GM12864 (cell line): ENCODE results near the gene PAK1.
"Not testable (repeated sequence)": the region's sequence is repeated elsewhere in the genome, so short reads cannot be mapped to it uniquely, and the experiment has no call there.

Experiments used
- DNase-seq: peaks from one replicate; pipeline ENCODE4 v3.0.0-alpha.2; 2011; ENCODE audit warnings: low read depth
- H3K4me3 ChIP-seq: 2 replicates; pipeline ENCODE4 v1.5.1; 2011; ENCODE audit warnings: mild to moderate bottlenecking, low read depth, low read length, control low read depth
- TF ChIP-seq, protein P1 (sequence below): IDR thresholded peaks from 2 replicates; pipeline ENCODE4 v1.5.1; 2011; ENCODE audit warnings: low read depth, mild to moderate bottlenecking, moderate library complexity, low read length, control low read depth, inconsistent platforms; ENCODE audit errors: missing control alignments

PAK1 gene

DNA sequence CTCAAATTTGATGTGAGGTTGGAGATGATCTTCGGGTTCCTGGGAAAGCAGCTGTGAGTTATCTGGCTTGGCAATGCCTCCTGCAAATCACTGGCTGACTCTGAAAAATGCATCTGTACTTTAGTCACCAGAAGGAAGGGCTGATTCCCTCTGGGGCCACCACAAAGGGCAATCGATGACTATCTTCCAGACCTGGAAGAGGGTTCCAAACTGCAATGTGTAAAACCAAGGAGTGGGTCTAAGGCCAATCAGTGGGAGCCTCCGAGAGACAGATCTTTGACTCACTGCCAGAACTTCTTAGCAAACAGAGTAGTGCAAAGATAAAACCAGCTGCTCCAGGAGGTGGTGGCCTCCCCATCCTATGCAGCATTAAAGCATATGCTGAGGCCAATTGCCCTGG, 29.1 kb upstream of the PAK1 start:
- TF ChIP-seq, protein P1, sequence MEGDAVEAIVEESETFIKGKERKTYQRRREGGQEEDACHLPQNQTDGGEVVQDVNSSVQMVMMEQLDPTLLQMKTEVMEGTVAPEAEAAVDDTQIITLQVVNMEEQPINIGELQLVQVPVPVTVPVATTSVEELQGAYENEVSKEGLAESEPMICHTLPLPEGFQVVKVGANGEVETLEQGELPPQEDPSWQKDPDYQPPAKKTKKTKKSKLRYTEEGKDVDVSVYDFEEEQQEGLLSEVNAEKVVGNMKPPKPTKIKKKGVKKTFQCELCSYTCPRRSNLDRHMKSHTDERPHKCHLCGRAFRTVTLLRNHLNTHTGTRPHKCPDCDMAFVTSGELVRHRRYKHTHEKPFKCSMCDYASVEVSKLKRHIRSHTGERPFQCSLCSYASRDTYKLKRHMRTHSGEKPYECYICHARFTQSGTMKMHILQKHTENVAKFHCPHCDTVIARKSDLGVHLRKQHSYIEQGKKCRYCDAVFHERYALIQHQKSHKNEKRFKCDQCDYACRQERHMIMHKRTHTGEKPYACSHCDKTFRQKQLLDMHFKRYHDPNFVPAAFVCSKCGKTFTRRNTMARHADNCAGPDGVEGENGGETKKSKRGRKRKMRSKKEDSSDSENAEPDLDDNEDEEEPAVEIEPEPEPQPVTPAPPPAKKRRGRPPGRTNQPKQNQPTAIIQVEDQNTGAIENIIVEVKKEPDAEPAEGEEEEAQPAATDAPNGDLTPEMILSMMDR = no peak
- DNase-seq = no peak
- no peak overlapping the region for H3K4me3 ChIP-seq

DNA sequence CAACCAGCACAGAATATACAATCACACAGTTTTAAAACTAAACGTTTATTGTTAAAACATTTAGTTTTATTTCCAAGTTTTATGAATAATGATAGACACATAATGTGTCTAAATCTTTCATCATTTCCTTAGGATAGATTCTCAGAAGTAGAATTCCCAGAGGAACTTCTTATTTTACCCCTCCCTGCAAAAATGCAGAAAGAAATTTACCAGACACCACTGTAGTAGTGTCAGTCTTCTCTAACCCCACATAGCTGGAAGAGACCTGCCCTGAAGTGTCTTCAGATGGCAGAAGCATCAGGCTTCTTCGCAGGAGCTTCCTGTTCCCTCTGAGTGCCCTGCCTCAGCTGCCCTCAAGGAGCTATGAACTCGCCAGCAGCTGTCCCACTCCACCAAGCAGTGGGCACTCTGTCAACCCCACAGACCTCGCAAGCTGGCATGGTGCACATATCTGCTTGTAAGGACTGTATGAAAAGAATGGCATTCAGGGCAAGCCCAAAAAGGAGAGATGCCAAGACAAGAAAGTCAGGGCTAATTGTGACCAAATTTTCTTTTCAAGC, 28.5 kb upstream of the PAK1 start:
- DNase-seq = no peak
- no peak overlapping the region for H3K4me3 ChIP-seq
- TF ChIP-seq, protein P1 = no peak

DNA sequence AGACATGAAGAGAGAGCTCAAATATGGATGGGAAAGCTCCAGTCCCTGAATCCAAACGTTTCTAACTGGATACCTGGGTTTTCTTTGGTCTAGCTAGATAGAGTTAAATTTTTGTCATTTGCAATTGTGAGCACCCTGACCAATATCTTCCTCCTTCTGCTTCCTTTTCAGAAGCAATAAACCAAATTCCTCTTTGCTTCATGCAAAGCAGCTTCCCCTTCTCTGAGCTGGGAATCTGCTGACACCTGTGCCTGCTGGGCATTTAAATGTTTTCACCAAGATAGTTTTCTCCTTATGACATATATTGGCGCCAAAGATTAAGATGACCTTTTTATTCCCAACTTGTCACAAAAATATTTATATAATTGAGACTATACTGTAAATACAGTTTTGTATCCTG, 27.9 kb upstream of the PAK1 start:
- DNase-seq = no peak
- TF ChIP-seq, protein P1 = no peak
- H3K4me3 ChIP-seq = no peak overlapping the region

DNA sequence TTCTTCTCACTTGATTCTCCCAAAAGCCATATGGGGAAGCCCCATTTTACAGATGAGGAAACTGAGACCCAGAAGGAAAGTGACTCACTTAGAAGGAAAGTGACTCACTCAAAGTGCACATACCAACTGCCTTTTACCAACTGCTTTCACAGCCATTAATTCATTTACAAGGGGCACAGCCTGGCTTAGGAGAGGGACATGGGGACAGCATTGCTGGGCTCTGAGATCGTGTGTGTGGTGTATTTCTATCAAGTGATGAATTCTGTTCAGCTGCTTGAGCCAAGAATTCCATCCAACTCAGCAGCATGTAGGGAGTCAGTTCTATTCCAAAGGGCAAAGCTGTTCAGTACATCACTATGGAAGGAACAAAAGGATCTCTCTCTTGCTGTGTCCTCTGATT, 23.5 kb upstream of the PAK1 start:
- DNase-seq = no peak

DNA sequence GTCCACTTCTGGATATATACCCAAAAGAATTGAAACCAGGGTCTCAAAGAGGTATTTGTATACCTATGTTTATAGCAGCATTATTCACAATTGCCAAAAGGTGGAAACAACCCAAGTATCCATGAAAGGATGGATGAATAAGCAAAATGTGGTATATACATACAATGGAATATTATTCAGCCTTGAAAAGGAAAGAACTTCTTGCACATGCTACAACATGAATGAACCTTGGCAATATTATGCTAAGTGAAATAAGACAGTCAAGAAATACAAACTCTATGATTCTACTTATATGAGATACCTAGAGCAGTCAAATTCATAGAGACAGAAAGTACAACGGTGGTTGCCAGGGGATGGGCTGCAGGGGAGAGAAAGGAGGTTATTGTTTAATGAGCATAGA, 21.6 kb upstream of the PAK1 start:
- DNase-seq = no peak
- TF ChIP-seq, protein P1 = no peak
- no peak overlapping the region for H3K4me3 ChIP-seq

More for the DNA sequence above, 23.5 kb upstream of the PAK1 start:
- no peak overlapping the region for H3K4me3 ChIP-seq
- TF ChIP-seq, protein P1 = no peak

DNA sequence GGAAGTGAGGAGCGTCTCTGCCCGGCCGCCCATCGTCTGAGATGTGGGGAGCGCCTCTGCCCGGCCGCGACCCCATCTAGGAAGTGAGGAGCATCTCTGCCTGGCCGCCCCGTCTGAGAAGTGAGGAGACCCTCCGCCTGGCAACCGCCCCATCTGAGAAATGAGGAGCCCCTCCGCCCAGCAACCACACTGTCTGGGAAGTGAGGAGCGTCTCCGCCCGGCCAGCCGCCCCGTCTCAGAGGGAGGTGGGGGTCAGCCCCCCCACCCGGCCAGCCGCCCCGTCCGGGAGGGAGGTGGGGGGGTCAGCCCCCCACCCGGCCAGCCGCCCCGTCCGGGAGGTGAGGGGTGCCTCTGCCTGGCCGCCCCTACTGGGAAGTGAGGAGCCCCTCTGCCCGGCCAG, 16.1 kb upstream of the PAK1 start:
- not testable (repeated sequence) for DNase-seq, H3K4me3 ChIP-seq

DNA sequence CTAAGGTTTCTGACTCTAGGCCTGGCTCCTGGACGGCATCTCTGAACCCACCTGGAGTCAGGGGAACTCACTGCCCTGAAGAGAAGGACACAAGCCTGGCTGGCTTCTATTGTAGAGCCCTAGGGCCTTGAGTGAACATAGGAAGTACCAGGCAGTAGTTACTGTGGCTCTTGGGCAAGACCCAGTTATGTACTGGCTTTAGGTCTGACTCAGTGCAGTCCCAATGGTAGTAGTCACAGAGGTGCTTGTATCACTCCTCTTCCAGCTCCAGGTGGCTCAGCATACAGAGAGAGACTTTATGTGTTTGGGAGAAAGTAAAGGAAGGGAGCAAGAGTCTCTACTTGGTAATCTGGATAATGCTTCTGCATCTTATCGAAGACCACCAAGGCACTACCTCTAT, 13.9 kb upstream of the PAK1 start:
- TF ChIP-seq, protein P1 = no peak
- H3K4me3 ChIP-seq = no peak overlapping the region
- no peak for DNase-seq

DNA sequence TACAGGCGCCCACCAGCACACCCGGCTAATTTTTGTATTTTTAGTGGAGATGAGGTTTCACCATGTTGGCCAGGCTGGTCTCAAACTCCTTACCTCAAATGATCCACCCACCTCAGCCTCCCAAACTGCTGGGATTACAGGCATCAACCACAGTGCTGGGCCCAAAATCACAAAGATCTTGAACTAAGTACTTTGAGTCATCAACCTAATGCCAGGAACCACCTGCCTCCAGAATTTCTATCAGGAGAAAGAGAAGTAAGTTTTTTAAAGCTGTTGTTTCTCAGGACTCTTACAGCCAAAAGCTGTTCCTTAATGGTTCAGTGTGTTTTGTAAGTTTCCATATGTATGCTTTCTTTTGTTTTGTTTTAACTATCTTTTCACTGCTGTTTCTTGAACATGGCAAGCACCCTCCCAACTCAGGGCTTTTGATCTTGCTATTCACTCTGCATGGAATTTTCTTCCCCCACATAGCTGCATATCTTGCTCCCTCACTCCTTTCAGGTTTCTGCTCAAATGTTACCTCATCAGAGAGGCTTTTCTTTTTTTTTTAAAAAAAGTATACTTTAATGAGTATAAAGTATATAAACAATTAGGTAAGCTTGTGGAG, 6.0 kb upstream of the PAK1 start:
- H3K4me3 ChIP-seq = no peak overlapping the region
- DNase-seq = no peak
- TF ChIP-seq, protein P1 = no peak
